HEK293 (cell line): Measurements from ENCODE around the gene AIG1.

Experiments
- CTCF ChIA-PET: fragments of 350-600 bp; formaldehyde crosslinking; extraction: SDS; loops from one replicate; lab custom pipeline; 2021; ENCODE audit warnings: antibody characterized with exemption; lab: Yijun Ruan, JAX
- POLR2A ChIA-PET: fragments of 300-600 bp; formaldehyde crosslinking; extraction: SDS; loops from one replicate; lab custom pipeline; 2020; ENCODE audit warnings: antibody characterized with exemption, inconsistent platforms; lab: Yijun Ruan, JAX
- H3K27ac ChIP-seq: fragments of 200-500 bp; sonication (Bioruptor generic); 2 replicates; pipeline ENCODE4 v1.5.1; 2014; ENCODE audit warnings: low read depth, low read length, control low read depth, inconsistent platforms; ENCODE audit errors: extremely low read depth
- H3K36me3 ChIP-seq, 2 experiments: fragments of 200-500 bp in 1 of 2; sonication (Bioruptor generic) in 1 of 2; 1 replicate in 1 of 2; 2 replicates in 1 of 2; pipeline ENCODE4 v1.5.1; 2014 to 2017; ENCODE audit warnings: inconsistent platforms in 2 of 2, low read length in 2 of 2; ENCODE audit not compliant: control insufficient read depth in 2 of 2, insufficient read depth in 1 of 2
- H3K4me1 ChIP-seq: fragments of 200-500 bp; sonication (Bioruptor generic); 2 replicates; pipeline ENCODE4 v1.5.1; 2014; ENCODE audit warnings: mild to moderate bottlenecking, low read length, inconsistent platforms; ENCODE audit not compliant: control insufficient read depth, insufficient read depth
- H3K4me3 ChIP-seq: 2 replicates; pipeline ENCODE4 v1.5.1; 2011; ENCODE audit warnings: low read depth, mild to moderate bottlenecking, control low read depth, low read length, moderate library complexity
- H3K9me3 ChIP-seq: fragments of 200-500 bp; sonication (Bioruptor generic); 2 replicates; pipeline ENCODE4 v1.5.1; 2014; ENCODE audit warnings: low read depth, low read length, inconsistent platforms; ENCODE audit not compliant: control insufficient read depth, insufficient read depth
- HOXD13 ChIP-seq: sonication (generic); formaldehyde crosslinking; IDR thresholded peaks from 2 replicates; pipeline ENCODE4 v1.8.0; 2022; ENCODE audit warnings: missing genetic modification reagents, borderline replicate concordance
- KLF8 ChIP-seq: fragments of 450-650 bp; formaldehyde crosslinking; IDR thresholded peaks from 2 replicates; pipeline ENCODE4 v1.5.1; 2016; ENCODE audit warnings: missing biosample characterization, missing genetic modification characterization
- MEIS1 ChIP-seq: sonication (generic); formaldehyde crosslinking; IDR thresholded peaks from 2 replicates; pipeline ENCODE4 v1.8.1; 2022; ENCODE audit warnings: missing genetic modification reagents, mild to moderate bottlenecking, borderline replicate concordance
- MZF1 ChIP-seq: fragments of 450-650 bp; formaldehyde crosslinking; IDR thresholded peaks from 2 replicates; pipeline ENCODE4 v1.5.1; 2017; ENCODE audit warnings: missing biosample characterization, missing genetic modification characterization, borderline replicate concordance
- ZNF121 ChIP-seq: fragments of 450-650 bp; formaldehyde crosslinking; IDR thresholded peaks from 2 replicates; pipeline ENCODE4 v1.5.1; 2016; ENCODE audit warnings: missing biosample characterization, missing genetic modification characterization
- ZNF140 ChIP-seq: fragments of 450-650 bp; formaldehyde crosslinking; IDR thresholded peaks from 2 replicates; pipeline ENCODE4 v1.5.1; 2016; ENCODE audit warnings: missing biosample characterization, missing genetic modification characterization
- ZNF202 ChIP-seq: fragments of 450-650 bp; formaldehyde crosslinking; IDR thresholded peaks from 2 replicates; pipeline ENCODE4 v1.5.1; 2016; ENCODE audit warnings: missing biosample characterization, missing genetic modification characterization, borderline replicate concordance
- ZNF221 ChIP-seq: fragments of 450-650 bp; formaldehyde crosslinking; IDR thresholded peaks from 2 replicates; pipeline ENCODE4 v1.5.1; 2017; ENCODE audit warnings: missing biosample characterization, missing genetic modification characterization, borderline replicate concordance
- ZNF24 ChIP-seq: fragments of 450-650 bp; formaldehyde crosslinking; IDR thresholded peaks from 2 replicates; pipeline ENCODE4 v1.5.1; 2016; ENCODE audit warnings: missing biosample characterization, missing genetic modification characterization
- ZNF248 ChIP-seq: fragments of 450-650 bp; formaldehyde crosslinking; IDR thresholded peaks from 2 replicates; pipeline ENCODE4 v1.5.1; 2017; ENCODE audit warnings: missing biosample characterization, missing genetic modification characterization
- ZNF394 ChIP-seq: fragments of 450-650 bp; formaldehyde crosslinking; IDR thresholded peaks from 2 replicates; pipeline ENCODE4 v1.5.1; 2016; ENCODE audit warnings: missing biosample characterization, missing genetic modification characterization, mild to moderate bottlenecking, moderate library complexity, borderline replicate concordance
- ZNF501 ChIP-seq: fragments of 450-650 bp; formaldehyde crosslinking; IDR thresholded peaks from 2 replicates; pipeline ENCODE4 v1.5.1; 2016; ENCODE audit warnings: missing biosample characterization, missing genetic modification characterization
- ZNF521 ChIP-seq: fragments of 450-650 bp; formaldehyde crosslinking; IDR thresholded peaks from 2 replicates; pipeline ENCODE4 v1.5.1; 2017; ENCODE audit warnings: missing biosample characterization, mild to moderate bottlenecking, missing genetic modification characterization
- ZNF600 ChIP-seq: fragments of 450-650 bp; formaldehyde crosslinking; IDR thresholded peaks from 2 replicates; pipeline ENCODE4 v1.5.1; 2016; ENCODE audit warnings: missing biosample characterization, missing genetic modification characterization
- ZNF629 ChIP-seq: fragments of 450-650 bp; formaldehyde crosslinking; IDR thresholded peaks from 2 replicates; pipeline ENCODE4 v1.5.1; 2017; ENCODE audit warnings: missing biosample characterization, missing genetic modification characterization
- ZNF707 ChIP-seq: fragments of 450-650 bp; formaldehyde crosslinking; IDR thresholded peaks from 2 replicates; pipeline ENCODE4 v1.5.1; 2016; ENCODE audit warnings: missing biosample characterization, missing genetic modification characterization
- TF ChIP-seq, protein P1 (sequence below): fragments of 450-650 bp; formaldehyde crosslinking; IDR thresholded peaks from 2 replicates; pipeline ENCODE4 v1.5.1; 2016; ENCODE audit warnings: missing biosample characterization, missing genetic modification characterization
- TF ChIP-seq, protein P2 (sequence below): fragments of 450-650 bp; formaldehyde crosslinking; IDR thresholded peaks from 2 replicates; pipeline ENCODE4 v1.5.1; 2016; ENCODE audit warnings: missing biosample characterization, missing genetic modification characterization
- TF ChIP-seq, protein P3 (sequence below): fragments of 450-650 bp; formaldehyde crosslinking; IDR thresholded peaks from 2 replicates; pipeline ENCODE4 v1.5.1; 2016; ENCODE audit warnings: missing biosample characterization, missing genetic modification characterization, low read depth
- TF ChIP-seq, protein P4 (sequence below): fragments of 450-650 bp; formaldehyde crosslinking; IDR thresholded peaks from 2 replicates; pipeline ENCODE4 v1.5.1; 2016; ENCODE audit warnings: missing biosample characterization, missing genetic modification characterization
- TF ChIP-seq, protein P5 (sequence below): fragments of 450-650 bp; formaldehyde crosslinking; IDR thresholded peaks from 2 replicates; pipeline ENCODE4 v1.5.1; 2017; ENCODE audit warnings: missing biosample characterization, missing genetic modification characterization
- TF ChIP-seq, protein P6 (sequence below): fragments of 450-650 bp; formaldehyde crosslinking; IDR thresholded peaks from 2 replicates; pipeline ENCODE4 v1.5.1; 2016; ENCODE audit warnings: missing biosample characterization, missing genetic modification characterization

AIG1 gene

GRCh38 chr6:143286251-143286795 lies 225.6 kb downstream of the AIG1 start:
- ChIA-PET CTCF (interaction anchor here (0.6 kb wide), 1 partner anchor 719 kb away, joined by 3 read pairs; no protein-coding TSS in a partner anchor), POLR2A (no interaction called here)

DNA sequence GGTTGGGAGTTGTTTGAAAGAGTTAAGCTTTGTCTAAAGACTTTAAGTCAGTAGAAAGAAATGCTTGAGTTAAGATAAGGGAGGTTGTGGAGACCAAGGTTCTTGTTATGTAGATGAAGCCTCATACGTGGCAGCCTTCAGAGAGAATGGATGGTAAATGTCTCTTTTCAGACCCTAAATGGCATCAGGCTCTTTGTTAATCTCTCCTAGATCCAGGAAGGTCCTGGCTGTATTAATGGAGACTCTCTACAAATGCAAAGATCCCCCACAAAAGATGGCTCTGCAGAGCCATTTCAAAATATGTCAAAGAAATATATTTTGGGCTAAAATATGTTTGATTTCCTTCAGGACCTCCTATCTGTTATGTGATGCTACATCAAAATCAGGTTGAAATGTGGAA lies 228.2 kb downstream of the AIG1 start:
- Histone ChIP-seq H3K27ac (no peak overlapping the region), H3K36me3 (no peaks in the 10 kb centered on the region), H3K4me3 (no peak overlapping the region)
- POLR2A ChIA-PET = no interaction called here
- TF ChIP-seq ZNF521 (no peak), ZNF501 (tag by site-specific recombination) (no peak), ZNF707 (no peak), MEIS1 (CRISPR knock-in tag) (no peak), ZNF121 (tag by site-specific recombination) (no peak)
- TF ChIP-seq, protein P1, sequence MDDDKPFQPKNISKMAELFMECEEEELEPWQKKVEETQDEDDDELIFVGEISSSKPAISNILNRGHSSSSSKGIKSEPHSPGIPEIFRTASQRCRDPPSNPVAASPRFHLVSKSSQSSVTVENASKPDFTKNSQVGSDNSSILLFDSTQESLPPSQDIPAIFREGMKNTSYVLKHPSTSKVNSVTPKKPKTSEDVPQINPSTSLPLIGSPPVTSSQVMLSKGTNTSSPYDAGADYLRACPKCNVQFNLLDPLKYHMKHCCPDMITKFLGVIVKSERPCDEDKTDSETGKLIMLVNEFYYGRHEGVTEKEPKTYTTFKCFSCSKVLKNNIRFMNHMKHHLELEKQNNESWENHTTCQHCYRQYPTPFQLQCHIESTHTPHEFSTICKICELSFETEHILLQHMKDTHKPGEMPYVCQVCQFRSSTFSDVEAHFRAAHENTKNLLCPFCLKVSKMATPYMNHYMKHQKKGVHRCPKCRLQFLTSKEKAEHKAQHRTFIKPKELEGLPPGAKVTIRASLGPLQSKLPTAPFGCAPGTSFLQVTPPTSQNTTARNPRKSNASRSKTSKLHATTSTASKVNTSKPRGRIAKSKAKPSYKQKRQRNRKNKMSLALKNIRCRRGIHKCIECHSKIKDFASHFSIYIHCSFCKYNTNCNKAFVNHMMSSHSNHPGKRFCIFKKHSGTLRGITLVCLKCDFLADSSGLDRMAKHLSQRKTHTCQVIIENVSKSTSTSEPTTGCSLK (tag by site-specific recombination) = no peak
- TF ChIP-seq, protein P2, sequence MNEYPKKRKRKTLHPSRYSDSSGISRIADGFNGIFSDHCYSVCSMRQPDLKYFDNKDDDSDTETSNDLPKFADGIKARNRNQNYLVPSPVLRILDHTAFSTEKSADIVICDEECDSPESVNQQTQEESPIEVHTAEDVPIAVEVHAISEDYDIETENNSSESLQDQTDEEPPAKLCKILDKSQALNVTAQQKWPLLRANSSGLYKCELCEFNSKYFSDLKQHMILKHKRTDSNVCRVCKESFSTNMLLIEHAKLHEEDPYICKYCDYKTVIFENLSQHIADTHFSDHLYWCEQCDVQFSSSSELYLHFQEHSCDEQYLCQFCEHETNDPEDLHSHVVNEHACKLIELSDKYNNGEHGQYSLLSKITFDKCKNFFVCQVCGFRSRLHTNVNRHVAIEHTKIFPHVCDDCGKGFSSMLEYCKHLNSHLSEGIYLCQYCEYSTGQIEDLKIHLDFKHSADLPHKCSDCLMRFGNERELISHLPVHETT (tag by site-specific recombination) = no peak
- TF ChIP-seq, protein P3, sequence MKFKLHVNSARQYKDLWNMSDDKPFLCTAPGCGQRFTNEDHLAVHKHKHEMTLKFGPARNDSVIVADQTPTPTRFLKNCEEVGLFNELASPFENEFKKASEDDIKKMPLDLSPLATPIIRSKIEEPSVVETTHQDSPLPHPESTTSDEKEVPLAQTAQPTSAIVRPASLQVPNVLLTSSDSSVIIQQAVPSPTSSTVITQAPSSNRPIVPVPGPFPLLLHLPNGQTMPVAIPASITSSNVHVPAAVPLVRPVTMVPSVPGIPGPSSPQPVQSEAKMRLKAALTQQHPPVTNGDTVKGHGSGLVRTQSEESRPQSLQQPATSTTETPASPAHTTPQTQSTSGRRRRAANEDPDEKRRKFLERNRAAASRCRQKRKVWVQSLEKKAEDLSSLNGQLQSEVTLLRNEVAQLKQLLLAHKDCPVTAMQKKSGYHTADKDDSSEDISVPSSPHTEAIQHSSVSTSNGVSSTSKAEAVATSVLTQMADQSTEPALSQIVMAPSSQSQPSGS (tag by site-specific recombination) = no peak
- TF ChIP-seq, all 188 proteins: peak for 0
- H3K4me1 ChIP-seq = no peaks in the 10 kb centered on the region
- H3K9me3 ChIP-seq = no peaks in the 10 kb centered on the region
- CTCF ChIA-PET = no interaction called here

More at GRCh38 chr6:143286251-143286795, 225.6 kb downstream of the AIG1 start:
- TF ChIP-seq MZF1 (tag by site-specific recombination) = no peak
- no peak for TF ChIP-seq ZNF221 (tag by site-specific recombination)
- TF ChIP-seq ZNF394 (tag by site-specific recombination) = no peak
- no peak for TF ChIP-seq ZNF140
- TF ChIP-seq KLF8 = no peak
- no peak for TF ChIP-seq HOXD13
- TF ChIP-seq, protein P4, sequence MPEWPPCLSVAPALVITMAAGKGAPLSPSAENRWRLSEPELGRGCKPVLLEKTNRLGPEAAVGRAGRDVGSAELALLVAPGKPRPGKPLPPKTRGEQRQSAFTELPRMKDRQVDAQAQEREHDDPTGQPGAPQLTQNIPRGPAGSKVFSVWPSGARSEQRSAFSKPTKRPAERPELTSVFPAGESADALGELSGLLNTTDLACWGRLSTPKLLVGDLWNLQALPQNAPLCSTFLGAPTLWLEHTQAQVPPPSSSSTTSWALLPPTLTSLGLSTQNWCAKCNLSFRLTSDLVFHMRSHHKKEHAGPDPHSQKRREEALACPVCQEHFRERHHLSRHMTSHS (tag by site-specific recombination) = no peak
- H3K4me3 ChIP-seq = no peak overlapping the region
- no peaks in the 10 kb centered on the region for H3K4me1 ChIP-seq
- no peaks in the 10 kb centered on the region for H3K9me3 ChIP-seq
- H3K36me3 ChIP-seq = no peaks in the 10 kb centered on the region
- H3K27ac ChIP-seq = no peak overlapping the region

DNA sequence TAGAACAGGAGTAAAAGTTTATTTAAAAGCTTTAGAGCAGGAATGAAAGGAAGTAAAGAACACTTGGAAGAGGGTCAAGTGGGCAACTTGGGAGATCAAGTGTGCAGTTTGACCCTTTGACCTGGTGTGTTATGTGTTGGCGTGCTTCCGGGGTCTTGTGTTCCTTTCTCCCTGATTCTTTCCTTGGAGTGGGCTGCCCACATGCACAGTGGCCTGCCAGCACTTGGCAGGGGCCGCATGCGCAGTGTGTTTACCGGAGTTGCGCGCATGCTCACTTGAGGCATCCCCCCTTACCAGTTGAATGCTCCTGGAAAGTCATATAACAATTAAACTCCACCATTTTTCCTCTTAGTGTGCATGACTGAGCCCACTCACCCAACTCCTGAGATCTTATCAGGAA lies 229.5 kb downstream of the AIG1 start:
- no peak overlapping the region for H3K4me3 ChIP-seq
- no peaks in the 10 kb centered on the region for H3K9me3 ChIP-seq
- H3K36me3 ChIP-seq = no peaks in the 10 kb centered on the region
- H3K27ac ChIP-seq = no peak overlapping the region
- POLR2A ChIA-PET = no interaction called here
- H3K4me1 ChIP-seq = no peaks in the 10 kb centered on the region
- CTCF ChIA-PET = interaction anchor here (0.8 to 0.9 kb wide), 2 partner anchors 11 to 13 kb away, joined by 3 to 4 read pairs; no protein-coding TSS in a partner anchor
- TF ChIP-seq ZNF24 (tag by site-specific recombination) (no peak), ZNF202 (tag by site-specific recombination) (no peak), ZNF140 (no peak), ZNF248 (tag by site-specific recombination) (no peak), ZNF600 (no peak), ZNF629 (tag by site-specific recombination) (no peak)
- TF ChIP-seq, protein P5, sequence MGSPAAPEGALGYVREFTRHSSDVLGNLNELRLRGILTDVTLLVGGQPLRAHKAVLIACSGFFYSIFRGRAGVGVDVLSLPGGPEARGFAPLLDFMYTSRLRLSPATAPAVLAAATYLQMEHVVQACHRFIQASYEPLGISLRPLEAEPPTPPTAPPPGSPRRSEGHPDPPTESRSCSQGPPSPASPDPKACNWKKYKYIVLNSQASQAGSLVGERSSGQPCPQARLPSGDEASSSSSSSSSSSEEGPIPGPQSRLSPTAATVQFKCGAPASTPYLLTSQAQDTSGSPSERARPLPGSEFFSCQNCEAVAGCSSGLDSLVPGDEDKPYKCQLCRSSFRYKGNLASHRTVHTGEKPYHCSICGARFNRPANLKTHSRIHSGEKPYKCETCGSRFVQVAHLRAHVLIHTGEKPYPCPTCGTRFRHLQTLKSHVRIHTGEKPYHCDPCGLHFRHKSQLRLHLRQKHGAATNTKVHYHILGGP (tag by site-specific recombination) = no peak
- TF ChIP-seq, protein P6, sequence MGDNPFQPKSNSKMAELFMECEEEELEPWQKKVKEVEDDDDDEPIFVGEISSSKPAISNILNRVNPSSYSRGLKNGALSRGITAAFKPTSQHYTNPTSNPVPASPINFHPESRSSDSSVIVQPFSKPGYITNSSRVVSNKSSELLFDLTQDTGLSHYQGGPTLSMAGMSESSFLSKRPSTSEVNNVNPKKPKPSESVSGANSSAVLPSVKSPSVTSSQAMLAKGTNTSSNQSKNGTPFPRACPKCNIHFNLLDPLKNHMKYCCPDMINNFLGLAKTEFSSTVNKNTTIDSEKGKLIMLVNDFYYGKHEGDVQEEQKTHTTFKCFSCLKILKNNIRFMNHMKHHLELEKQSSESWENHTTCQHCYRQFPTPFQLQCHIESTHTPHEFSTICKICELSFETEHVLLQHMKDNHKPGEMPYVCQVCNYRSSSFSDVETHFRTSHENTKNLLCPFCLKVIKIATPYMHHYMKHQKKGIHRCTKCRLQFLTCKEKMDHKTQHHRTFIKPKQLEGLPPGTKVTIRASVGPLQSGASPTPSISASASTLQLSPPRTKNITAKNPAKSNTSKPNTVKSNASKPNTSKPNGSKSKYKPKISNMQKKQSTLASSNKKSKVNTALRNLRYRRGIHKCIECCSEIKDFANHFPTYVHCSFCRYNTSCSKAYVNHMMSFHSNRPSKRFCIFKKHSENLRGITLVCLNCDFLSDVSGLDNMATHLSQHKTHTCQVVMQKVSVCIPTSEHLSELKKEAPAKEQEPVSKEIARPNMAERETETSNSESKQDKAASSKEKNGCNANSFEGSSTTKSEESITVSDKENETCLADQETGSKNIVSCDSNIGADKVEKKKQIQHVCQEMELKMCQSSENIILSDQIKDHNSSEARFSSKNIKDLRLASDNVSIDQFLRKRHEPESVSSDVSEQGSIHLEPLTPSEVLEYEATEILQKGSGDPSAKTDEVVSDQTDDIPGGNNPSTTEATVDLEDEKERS (tag by site-specific recombination) = no peak
